T47D (cell line): Measurements from ENCODE around the gene MS4A4E.
A peak's percentile ranks its signal among the peaks of the same experiment; 100 is the strongest.

ENCODE experiments used
- DNase-seq, 2 experiments: peaks; one replicate each; pipeline versions ENCODE4 v3.0.0 to v3.0.0-alpha.2; 2011 to 2012; ENCODE audit warnings: low read depth in 1 of 2, low spot score in 1 of 2
- JUND ChIP-seq: IDR thresholded peaks from 2 replicates; pipeline ENCODE4 v1.6.1; 2012; ENCODE audit warnings: low read depth
- in situ Hi-C: cut with HindIII; loops from 2 replicates; pipeline ENCODE4 v1.10.0; 2016; ENCODE audit warnings: low sequenced_read_pairs, low pct_unique_long_range_greater_than_20kb

Gene MS4A4E

DNA sequence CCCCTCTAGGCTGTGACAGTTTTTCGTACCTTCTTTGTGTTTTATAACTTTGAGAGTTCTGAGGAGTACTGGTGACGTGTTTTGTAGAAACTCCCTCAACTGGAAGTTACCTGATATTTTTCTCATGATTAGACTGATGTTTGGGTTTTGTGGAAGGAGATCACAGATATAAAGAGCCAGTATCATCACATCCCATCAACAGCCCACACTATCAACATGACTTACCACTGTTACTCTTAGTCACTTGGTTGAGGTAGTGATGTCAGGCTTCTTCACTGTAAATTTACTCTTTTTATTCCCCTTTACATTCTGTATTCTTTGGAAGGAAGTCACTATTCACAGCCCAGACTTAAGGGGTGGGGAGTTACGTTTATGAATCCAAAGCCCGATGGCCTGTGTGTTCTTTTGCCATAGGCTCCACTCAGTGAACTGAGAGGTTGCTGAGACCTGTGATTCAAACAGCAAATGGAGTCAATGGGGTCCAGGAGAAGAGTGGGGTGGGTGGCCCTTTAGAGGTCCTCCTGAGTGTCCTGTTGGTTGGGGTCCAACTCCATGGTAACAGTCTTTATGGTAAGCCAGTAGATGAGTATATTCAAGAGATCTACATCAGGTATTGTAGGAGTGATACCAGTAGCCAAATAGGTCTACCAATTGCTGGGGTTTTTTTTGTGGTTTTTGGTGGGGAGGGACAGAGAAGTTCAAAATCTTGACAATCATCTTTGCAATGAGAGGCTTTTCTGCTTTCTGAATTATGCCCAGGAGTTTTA lies 15.2 kb upstream of the MS4A4E start:
- in situ Hi-C loops: no loop called here
- DNase-seq: no peak
- TF ChIP-seq JUND: no peak

GRCh38 chr11:60252213-60253108 lies 9.5 kb upstream of the MS4A4E start:
- TF ChIP-seq JUND: no peak
- in situ Hi-C loops: no loop called here
- DNase-seq: no peak

- peak; percentile 14 to 79 for DNase-seq
- no peak for TF ChIP-seq JUND
- in situ Hi-C loops: no loop called here
Measured at GRCh38 chr11:60251485-60252212, 8.7 kb upstream of the MS4A4E start.

- TF ChIP-seq JUND: no peak
- in situ Hi-C loops: no loop called here
- no peak for DNase-seq
Measured at GRCh38 chr11:60241786-60242185, 1.2 kb downstream of the MS4A4E start.

DNA sequence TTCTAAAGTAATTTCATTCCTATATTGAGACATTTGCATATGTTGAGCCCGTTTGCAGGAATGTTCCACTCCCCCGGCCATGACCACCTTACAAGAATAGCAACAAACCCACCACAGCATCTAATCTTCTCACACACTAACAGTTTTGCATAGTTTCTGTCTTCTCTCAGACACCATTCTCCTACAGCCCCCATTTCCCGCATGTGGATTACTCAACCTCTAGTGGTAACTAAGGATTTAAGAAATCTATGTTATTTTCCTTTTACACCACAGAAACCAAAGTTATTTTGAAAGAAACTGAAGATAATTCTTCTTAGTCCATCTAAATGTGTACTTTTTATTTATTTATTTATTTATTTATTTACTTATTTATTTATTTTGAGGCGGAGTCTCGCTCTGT lies 2.3 kb downstream of the MS4A4E start:
- in situ Hi-C loops: no loop called here
- TF ChIP-seq JUND: no peak
- DNase-seq: no peak

- no peak for DNase-seq
- no peak for TF ChIP-seq JUND
- in situ Hi-C loops: no loop called here
Measured at GRCh38 chr11:60235321-60235720, 7.6 kb downstream of the MS4A4E start.

DNA sequence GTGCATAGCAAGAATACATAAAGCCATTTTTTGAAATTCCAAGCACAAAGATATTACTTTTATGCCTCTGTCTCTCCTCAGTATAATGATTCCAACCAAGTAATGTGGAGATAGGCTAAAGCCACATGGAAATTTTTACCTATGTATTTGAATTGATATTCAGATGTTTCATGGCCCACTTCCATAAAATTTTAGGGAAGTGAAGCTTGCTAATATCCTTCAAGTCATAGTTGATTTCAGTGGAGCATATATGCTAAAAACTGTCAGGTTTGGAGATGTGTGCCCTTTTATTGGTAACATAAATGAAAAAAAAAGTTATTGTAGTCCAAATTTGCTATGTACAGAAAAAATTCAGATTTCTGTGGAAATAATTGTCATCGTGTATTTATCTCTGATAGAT lies 12.3 kb downstream of the MS4A4E start:
- in situ Hi-C loops: no loop called here
- TF ChIP-seq JUND: no peak
- DNase-seq: no peak

DNA sequence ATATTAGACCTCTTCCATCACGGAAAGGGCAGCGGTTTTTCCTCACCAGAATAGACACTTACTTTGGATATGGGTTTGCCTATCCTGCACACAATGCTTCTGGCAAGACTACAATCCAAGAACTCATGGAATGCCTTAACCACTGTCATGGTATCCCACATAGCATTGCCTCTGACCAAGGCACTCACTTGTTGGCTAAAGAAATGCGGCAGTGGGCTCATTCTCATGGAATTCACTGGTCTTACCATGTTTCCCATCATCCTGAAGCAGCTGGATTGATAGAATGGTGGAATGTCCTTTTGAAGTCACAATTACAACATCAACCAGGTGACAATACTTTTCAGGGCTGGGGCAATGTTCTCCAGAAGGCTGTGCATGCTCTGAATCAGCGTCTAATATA lies 20.8 kb downstream of the MS4A4E start:
- DNase-seq: no peak
- no peak for TF ChIP-seq JUND
- in situ Hi-C loops: no loop called here

GRCh38 chr11:60221692-60222091 lies 21.2 kb downstream of the MS4A4E start:
- no peak for TF ChIP-seq JUND

GRCh38 chr11:60221181-60221580 lies 21.8 kb downstream of the MS4A4E start:
- no peak for TF ChIP-seq JUND
- DNase-seq: no peak
- in situ Hi-C loops: no loop called here

More at GRCh38 chr11:60221692-60222091, 21.2 kb downstream of the MS4A4E start:
- DNase-seq: no peak
- in situ Hi-C loops: no loop called here

DNA sequence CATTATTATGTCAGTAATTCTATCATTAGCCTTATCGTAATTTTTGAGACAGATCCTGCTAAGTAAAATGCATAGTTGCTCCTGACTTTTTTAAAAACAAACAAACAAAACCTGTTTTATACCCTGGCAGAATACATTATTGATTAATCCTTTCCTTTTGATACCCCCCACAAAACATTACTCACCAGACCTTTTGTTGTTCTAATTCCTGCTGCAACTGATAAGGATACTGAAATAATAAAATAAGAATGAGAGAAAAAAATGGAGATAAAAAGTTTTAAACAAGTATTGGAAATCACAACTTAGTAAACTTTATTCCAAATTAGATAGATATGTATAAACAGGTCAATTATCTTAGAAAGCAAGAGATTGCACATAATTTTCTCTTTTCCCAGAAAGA lies 28.6 kb downstream of the MS4A4E start:
- no peak for DNase-seq

GRCh38 chr11:60211206-60211605 lies 31.7 kb downstream of the MS4A4E start:
- no peak for TF ChIP-seq JUND
- no peak for DNase-seq
- in situ Hi-C loops: no loop called here

More for the DNA sequence above, 28.6 kb downstream of the MS4A4E start:
- in situ Hi-C loops: no loop called here
- TF ChIP-seq JUND: no peak
